Neural progenitor cell (in vitro differentiated cells): Measurements from ENCODE around the gene MPRIP.

Experiments
- EZH2phosphoT487 ChIP-seq: fragments of 200-600 bp; sonication (generic); IDR thresholded peaks from 2 replicates; pipeline ENCODE4 v1.6.1; 2017; ENCODE audit warnings: antibody characterized with exemption
- TF ChIP-seq, protein P1 (sequence below): fragments of 200-600 bp; sonication (generic); IDR thresholded peaks from 2 replicates; pipeline ENCODE4 v1.5.1; 2017; ENCODE audit warnings: antibody characterized with exemption, mild to moderate bottlenecking

DNA sequence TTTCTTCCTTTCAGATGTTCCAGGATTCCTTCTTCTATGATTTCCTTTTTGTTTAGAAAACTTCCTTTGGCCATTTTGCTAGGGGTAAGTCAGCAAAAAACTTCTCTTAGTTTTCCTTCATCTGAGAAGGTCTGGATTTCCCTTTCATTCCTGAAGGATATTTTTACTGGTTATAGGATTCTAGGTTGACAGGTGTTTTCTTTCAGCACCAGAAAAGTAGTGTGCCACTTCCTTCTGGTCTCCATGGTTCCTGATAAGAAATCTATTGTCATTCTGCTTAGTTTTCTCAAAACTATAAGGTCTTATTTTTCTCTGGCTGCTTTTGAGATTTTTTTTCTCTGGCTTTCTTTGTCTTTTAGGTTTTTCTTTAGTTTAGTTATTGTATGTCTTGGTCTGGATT is 27.6 kb downstream of the MPRIP start:
- TF ChIP-seq, protein P1, sequence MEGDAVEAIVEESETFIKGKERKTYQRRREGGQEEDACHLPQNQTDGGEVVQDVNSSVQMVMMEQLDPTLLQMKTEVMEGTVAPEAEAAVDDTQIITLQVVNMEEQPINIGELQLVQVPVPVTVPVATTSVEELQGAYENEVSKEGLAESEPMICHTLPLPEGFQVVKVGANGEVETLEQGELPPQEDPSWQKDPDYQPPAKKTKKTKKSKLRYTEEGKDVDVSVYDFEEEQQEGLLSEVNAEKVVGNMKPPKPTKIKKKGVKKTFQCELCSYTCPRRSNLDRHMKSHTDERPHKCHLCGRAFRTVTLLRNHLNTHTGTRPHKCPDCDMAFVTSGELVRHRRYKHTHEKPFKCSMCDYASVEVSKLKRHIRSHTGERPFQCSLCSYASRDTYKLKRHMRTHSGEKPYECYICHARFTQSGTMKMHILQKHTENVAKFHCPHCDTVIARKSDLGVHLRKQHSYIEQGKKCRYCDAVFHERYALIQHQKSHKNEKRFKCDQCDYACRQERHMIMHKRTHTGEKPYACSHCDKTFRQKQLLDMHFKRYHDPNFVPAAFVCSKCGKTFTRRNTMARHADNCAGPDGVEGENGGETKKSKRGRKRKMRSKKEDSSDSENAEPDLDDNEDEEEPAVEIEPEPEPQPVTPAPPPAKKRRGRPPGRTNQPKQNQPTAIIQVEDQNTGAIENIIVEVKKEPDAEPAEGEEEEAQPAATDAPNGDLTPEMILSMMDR = no peak
- TF ChIP-seq EZH2phosphoT487 = no peak
